HepG2 (cell line): ENCODE results near the gene WDR54. TPM values are rescaled to one million over a fixed set of nuclear protein-coding genes. Genes with fewer than 3 reads are reported as not detected.

Source experiments
- ATF1 ChIP-seq: IDR thresholded peaks from 2 replicates; pipeline ENCODE4 v1.6.1; 2016; ENCODE audit warnings: mild to moderate bottlenecking, control low read depth
- FIP1L1 ChIP-seq: fragments of 200-400 bp; formaldehyde crosslinking; IDR thresholded peaks from 2 replicates; pipeline ENCODE4 v1.6.1; 2018; ENCODE audit warnings: low read depth, mild to moderate bottlenecking, low read length, moderate library complexity, borderline replicate concordance; ENCODE audit not compliant: insufficient read depth
- GTF2F1 ChIP-seq: fragments of 150-350 bp; IDR thresholded peaks from 2 replicates; pipeline ENCODE4 v1.6.1; 2014; ENCODE audit warnings: low read length
- MTF2 ChIP-seq: sonication (generic); formaldehyde crosslinking; IDR thresholded peaks from 2 replicates; pipeline ENCODE4 v1.5.0; 2020; ENCODE audit warnings: missing genetic modification reagents, borderline replicate concordance
- MXI1 ChIP-seq: IDR thresholded peaks from 3 replicates; pipeline ENCODE4 v1.6.1; 2012; ENCODE audit warnings: low read depth, low read length, inconsistent platforms, borderline replicate concordance
- NR2F2 ChIP-seq: IDR thresholded peaks from 2 replicates; pipeline ENCODE4 v1.6.1; 2012; ENCODE audit warnings: low read depth, inconsistent platforms, borderline replicate concordance
- PAF1 ChIP-seq: IDR thresholded peaks from 2 replicates; pipeline ENCODE4 v1.6.1; 2016; ENCODE audit warnings: missing genetic modification reagents, missing compliant biosample characterization
- RAD51 ChIP-seq: fragments of 450-650 bp; IDR thresholded peaks from 2 replicates; pipeline ENCODE4 v1.6.1; 2016; ENCODE audit warnings: borderline replicate concordance
- THYN1 ChIP-seq: sonication (generic); formaldehyde crosslinking; IDR thresholded peaks from 2 replicates; pipeline ENCODE4 v1.8.1; 2023; ENCODE audit warnings: low read depth, mild to moderate bottlenecking, moderate library complexity, missing genetic modification reagents, borderline replicate concordance
- U2AF2 ChIP-seq: fragments of 200-400 bp; formaldehyde crosslinking; IDR thresholded peaks from 2 replicates; pipeline ENCODE4 v1.6.1; 2017; ENCODE audit warnings: low read depth, mild to moderate bottlenecking, low read length
- ZKSCAN8 ChIP-seq: IDR thresholded peaks from 2 replicates; pipeline ENCODE4 v1.6.1; 2016; ENCODE audit warnings: borderline replicate concordance, missing genetic modification reagents, missing compliant biosample characterization
- ZNF335 ChIP-seq: sonication (generic); formaldehyde crosslinking; IDR thresholded peaks from 2 replicates; pipeline ENCODE4 v1.4.0; 2020; ENCODE audit warnings: missing genetic modification reagents
- ZNF496 ChIP-seq: sonication (generic); formaldehyde crosslinking; IDR thresholded peaks from 2 replicates; pipeline ENCODE4 v1.8.1; 2023; ENCODE audit warnings: mild to moderate bottlenecking, moderate library complexity, missing genetic modification reagents; ENCODE audit not compliant: insufficient replicate concordance
- ZNF543 ChIP-seq: sonication (generic); formaldehyde crosslinking; IDR thresholded peaks from 2 replicates; pipeline ENCODE4 v1.4.0; 2020; ENCODE audit warnings: mild to moderate bottlenecking, missing genetic modification reagents
- ZNF563 ChIP-seq: sonication (generic); formaldehyde crosslinking; IDR thresholded peaks from 2 replicates; pipeline ENCODE4 v1.8.0; 2022; ENCODE audit warnings: mild to moderate bottlenecking, moderate library complexity, missing genetic modification reagents
- ZNF775 ChIP-seq: sonication (generic); formaldehyde crosslinking; IDR thresholded peaks from 2 replicates; pipeline ENCODE4 v1.4.0; 2020; ENCODE audit warnings: missing genetic modification reagents, mild to moderate bottlenecking, moderate library complexity, borderline replicate concordance
- ZSCAN25 ChIP-seq: sonication (generic); formaldehyde crosslinking; IDR thresholded peaks from 2 replicates; pipeline ENCODE4 v1.8.0; 2022; ENCODE audit warnings: mild to moderate bottlenecking, missing genetic modification reagents
- polyA plus RNA-seq, 8 experiments: library from polyadenylated mRNA; depleted of rRNA in 3 of 8; stranded (reverse) in 7 of 8; unstranded in 1 of 8; fragments of >200 nt; fragmentation: Illumina TruSeq in 4 of 8; extraction: Trizol in 4 of 8; gene quantifications; 2 replicates each; pipeline versions ENCODE4 v1.2.1 to v1.2.3, GENCODE V29; 2011 to 2016; ENCODE audit warnings: low read depth in 4 of 8, missing spikeins in 1 of 8, mixed read lengths in 1 of 8; ENCODE audit not compliant: insufficient read depth in 1 of 8
- total RNA-seq, 5 experiments: library from RNA; depleted of rRNA; stranded (reverse); fragments of >200 nt; fragmentation: Illumina TruSeq; extraction: Trizol; gene quantifications; 2 replicates each; pipeline ENCODE4 v1.2.3, GENCODE V29; 2016; ENCODE audit warnings: low read depth in 1 of 5
- TF ChIP-seq, protein P1 (sequence below): sonication (generic); formaldehyde crosslinking; IDR thresholded peaks from 2 replicates; pipeline ENCODE4 v1.8.0; 2023; ENCODE audit warnings: mild to moderate bottlenecking, missing genetic modification reagents
- TF ChIP-seq, protein P2 (sequence below): sonication (generic); formaldehyde crosslinking; IDR thresholded peaks from 2 replicates; pipeline ENCODE4 v1.9.0; 2021; ENCODE audit warnings: missing genetic modification reagents, mild to moderate bottlenecking, borderline replicate concordance
- TF ChIP-seq, protein P3 (sequence below): sonication (generic); formaldehyde crosslinking; IDR thresholded peaks from 2 replicates; pipeline ENCODE4 v1.8.1; 2023; ENCODE audit warnings: mild to moderate bottlenecking, missing genetic modification reagents
- TF ChIP-seq, protein P4 (sequence below): conservative IDR thresholded peaks from 2 replicates; pipeline ENCODE4 v1.6.1; 2018; ENCODE audit warnings: missing genetic modification reagents
- TF ChIP-seq, protein P5 (sequence below): sonication (generic); formaldehyde crosslinking; IDR thresholded peaks from 2 replicates; pipeline ENCODE4 v1.4.0; 2020; ENCODE audit warnings: missing genetic modification reagents

The WDR54 gene
- total and polyA plus RNA-seq, 2 of the 13 experiments (the other 11 are each of a cell fraction or from before 2014, with no cell fraction given) = 2.0 to 17.3 TPM

DNA sequence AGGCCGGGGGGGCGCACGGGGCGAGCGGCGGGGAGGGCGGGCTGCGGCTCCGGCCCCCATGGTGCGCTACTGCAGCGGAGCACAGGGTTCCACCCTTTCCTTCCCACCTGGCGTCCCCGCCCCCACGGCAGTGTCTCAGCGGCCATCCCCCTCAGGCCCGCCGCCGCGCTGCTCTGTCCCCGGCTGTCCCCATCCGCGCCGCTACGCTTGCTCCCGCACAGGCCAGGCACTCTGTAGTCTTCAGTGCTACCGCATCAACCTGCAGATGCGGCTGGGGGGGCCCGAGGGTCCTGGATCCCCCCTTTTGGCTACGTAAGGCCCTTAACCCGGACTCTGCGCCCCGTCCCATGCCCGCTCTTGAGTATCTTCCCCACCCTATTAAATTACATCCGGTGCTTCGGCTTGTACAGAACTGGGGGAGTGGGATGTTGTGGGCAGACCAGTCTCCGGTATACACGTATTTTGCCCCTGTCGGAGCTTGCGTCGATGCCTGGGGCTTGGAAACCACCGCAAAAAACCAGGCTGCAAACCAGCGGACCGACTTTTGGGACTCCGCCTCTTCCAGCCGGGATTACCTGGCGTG is 36.1 kb downstream of the WDR54 start (continued):
- TF ChIP-seq, protein P1, sequence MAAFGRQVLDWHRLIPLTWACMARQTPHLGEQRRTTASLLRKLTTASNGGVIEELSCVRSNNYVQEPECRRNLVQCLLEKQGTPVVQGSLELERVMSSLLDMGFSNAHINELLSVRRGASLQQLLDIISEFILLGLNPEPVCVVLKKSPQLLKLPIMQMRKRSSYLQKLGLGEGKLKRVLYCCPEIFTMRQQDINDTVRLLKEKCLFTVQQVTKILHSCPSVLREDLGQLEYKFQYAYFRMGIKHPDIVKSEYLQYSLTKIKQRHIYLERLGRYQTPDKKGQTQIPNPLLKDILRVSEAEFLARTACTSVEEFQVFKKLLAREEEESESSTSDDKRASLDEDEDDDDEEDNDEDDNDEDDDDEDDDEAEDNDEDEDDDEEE = 0 out of 2 replicates have a peak, but pooled peaks have one; percentile 45
- TF ChIP-seq ZNF335 (CRISPR knock-in tag) (0 out of 2 replicates have a peak, but pooled peaks have one; percentile 50), RAD51 (no peak), GTF2F1 (no peak), MTF2 (CRISPR knock-in tag) (no peak), PAF1 (CRISPR knock-in tag) (0 out of 2 replicates have a peak, but pooled peaks have one; percentile 72), U2AF2 (no peak), ZKSCAN8 (CRISPR knock-in tag) (peak; percentile 15; the same call in 1 of the 2 replicates), THYN1 (CRISPR knock-in tag) (peak; percentile 83; the same call in 1 of the 2 replicates), ATF1 (CRISPR knock-in tag) (no peak), ZNF563 (CRISPR knock-in tag) (peak; percentile 91), MXI1 (0 out of 3 replicates have a peak, but pooled peaks have one; percentile 45), NR2F2 (peak; percentile 38; the same call in 1 of the 2 replicates), ZNF775 (CRISPR knock-in tag) (no peak), FIP1L1 (no peak), ZNF543 (CRISPR knock-in tag) (0 out of 2 replicates have a peak, but pooled peaks have one; percentile 79), ZNF496 (CRISPR knock-in tag) (no peak), ZSCAN25 (CRISPR knock-in tag) (no peak; the same call in none of the 2 replicates)
- TF ChIP-seq, protein P2, sequence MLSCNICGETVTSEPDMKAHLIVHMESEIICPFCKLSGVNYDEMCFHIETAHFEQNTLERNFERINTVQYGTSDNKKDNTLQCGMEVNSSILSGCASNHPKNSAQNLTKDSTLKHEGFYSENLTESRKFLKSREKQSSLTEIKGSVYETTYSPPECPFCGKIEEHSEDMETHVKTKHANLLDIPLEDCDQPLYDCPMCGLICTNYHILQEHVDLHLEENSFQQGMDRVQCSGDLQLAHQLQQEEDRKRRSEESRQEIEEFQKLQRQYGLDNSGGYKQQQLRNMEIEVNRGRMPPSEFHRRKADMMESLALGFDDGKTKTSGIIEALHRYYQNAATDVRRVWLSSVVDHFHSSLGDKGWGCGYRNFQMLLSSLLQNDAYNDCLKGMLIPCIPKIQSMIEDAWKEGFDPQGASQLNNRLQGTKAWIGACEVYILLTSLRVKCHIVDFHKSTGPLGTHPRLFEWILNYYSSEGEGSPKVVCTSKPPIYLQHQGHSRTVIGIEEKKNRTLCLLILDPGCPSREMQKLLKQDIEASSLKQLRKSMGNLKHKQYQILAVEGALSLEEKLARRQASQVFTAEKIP (CRISPR knock-in tag) = no peak
- TF ChIP-seq, protein P3, sequence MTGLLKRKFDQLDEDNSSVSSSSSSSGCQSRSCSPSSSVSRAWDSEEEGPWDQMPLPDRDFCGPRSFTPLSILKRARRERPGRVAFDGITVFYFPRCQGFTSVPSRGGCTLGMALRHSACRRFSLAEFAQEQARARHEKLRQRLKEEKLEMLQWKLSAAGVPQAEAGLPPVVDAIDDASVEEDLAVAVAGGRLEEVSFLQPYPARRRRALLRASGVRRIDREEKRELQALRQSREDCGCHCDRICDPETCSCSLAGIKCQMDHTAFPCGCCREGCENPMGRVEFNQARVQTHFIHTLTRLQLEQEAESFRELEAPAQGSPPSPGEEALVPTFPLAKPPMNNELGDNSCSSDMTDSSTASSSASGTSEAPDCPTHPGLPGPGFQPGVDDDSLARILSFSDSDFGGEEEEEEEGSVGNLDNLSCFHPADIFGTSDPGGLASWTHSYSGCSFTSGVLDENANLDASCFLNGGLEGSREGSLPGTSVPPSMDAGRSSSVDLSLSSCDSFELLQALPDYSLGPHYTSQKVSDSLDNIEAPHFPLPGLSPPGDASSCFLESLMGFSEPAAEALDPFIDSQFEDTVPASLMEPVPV = peak; percentile 94
- TF ChIP-seq, protein P4, sequence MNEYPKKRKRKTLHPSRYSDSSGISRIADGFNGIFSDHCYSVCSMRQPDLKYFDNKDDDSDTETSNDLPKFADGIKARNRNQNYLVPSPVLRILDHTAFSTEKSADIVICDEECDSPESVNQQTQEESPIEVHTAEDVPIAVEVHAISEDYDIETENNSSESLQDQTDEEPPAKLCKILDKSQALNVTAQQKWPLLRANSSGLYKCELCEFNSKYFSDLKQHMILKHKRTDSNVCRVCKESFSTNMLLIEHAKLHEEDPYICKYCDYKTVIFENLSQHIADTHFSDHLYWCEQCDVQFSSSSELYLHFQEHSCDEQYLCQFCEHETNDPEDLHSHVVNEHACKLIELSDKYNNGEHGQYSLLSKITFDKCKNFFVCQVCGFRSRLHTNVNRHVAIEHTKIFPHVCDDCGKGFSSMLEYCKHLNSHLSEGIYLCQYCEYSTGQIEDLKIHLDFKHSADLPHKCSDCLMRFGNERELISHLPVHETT (CRISPR knock-in tag) = no peak
- TF ChIP-seq, protein P5, sequence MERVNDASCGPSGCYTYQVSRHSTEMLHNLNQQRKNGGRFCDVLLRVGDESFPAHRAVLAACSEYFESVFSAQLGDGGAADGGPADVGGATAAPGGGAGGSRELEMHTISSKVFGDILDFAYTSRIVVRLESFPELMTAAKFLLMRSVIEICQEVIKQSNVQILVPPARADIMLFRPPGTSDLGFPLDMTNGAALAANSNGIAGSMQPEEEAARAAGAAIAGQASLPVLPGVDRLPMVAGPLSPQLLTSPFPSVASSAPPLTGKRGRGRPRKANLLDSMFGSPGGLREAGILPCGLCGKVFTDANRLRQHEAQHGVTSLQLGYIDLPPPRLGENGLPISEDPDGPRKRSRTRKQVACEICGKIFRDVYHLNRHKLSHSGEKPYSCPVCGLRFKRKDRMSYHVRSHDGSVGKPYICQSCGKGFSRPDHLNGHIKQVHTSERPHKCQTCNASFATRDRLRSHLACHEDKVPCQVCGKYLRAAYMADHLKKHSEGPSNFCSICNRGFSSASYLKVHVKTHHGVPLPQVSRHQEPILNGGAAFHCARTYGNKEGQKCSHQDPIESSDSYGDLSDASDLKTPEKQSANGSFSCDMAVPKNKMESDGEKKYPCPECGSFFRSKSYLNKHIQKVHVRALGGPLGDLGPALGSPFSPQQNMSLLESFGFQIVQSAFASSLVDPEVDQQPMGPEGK (CRISPR knock-in tag) = peak; percentile 97
